Right atrium auricular region (tissue), 2 donors: ENCODE results near the gene ZWILCH. TPM values are rescaled to one million over a fixed set of nuclear protein-coding genes. Genes with fewer than 3 reads are reported as not detected.
A peak's percentile ranks its signal among the peaks of the same experiment; 100 is the strongest.

Source experiments
- DNase-seq: peaks from one replicate; pipeline ENCODE4 v3.0.0-alpha.2; 2019; ENCODE audit warnings: low spot score
- H3K27ac ChIP-seq, 2 donors: fragments of 200-600 bp; sonication (generic); 1 replicate in 1 of 2; 2 replicates in 1 of 2; pipeline ENCODE4 v1.5.1; 2016 to 2019
- H3K27me3 ChIP-seq, 2 donors: fragments of 200-600 bp; sonication (generic); one replicate each; pipeline versions ENCODE4 v1.5.1 to v1.6.0; 2017 to 2019
- H3K36me3 ChIP-seq: fragments of 200-600 bp; sonication (generic); one replicate; pipeline ENCODE4 v1.5.1; 2016
- H3K4me1 ChIP-seq, 2 donors: fragments of 200-600 bp; sonication (generic); one replicate each; pipeline versions ENCODE4 v1.5.1 to v1.6.0; 2017 to 2019
- H3K4me3 ChIP-seq, 2 donors: fragments of 200-600 bp; sonication (generic); 1 replicate in 1 of 2; 2 replicates in 1 of 2; pipeline ENCODE4 v1.5.1; 2017 to 2019; ENCODE audit warnings: mild to moderate bottlenecking in 1 of 2, moderate library complexity in 1 of 2
- H3K9me3 ChIP-seq, 2 donors: fragments of 200-600 bp; sonication (generic); one replicate each; pipeline ENCODE4 v1.5.1; 2019
- CTCF ChIP-seq, 2 donors: fragments of 200-600 bp; sonication (generic); IDR thresholded peaks; one replicate each; pipeline ENCODE4 v1.5.1; 2019; ENCODE audit warnings: antibody characterized with exemption in 2 of 2
- total RNA-seq, 2 donors: library from RNA; depleted of rRNA; stranded (reverse); fragments of >200 nt; gene quantifications; one replicate each; pipeline ENCODE4 v1.1.0, GENCODE V29; 2016

ZWILCH gene
- total RNA-seq, 2 donors from 2014 or later, result 0.89 to 0.98 TPM

GRCh38 chr15:66555685-66556084, 50.6 kb downstream of the ZWILCH start:
- Histone ChIP-seq H3K4me3 (no peak overlapping the region), H3K4me1 (no peaks in the 10 kb centered on the region), H3K27me3 (no peaks in the 10 kb centered on the region), H3K9me3 (no peaks in the 10 kb centered on the region), H3K36me3 (no peaks in the 10 kb centered on the region), H3K27ac (no peak overlapping the region)
- no peak for DNase-seq
- no peak for TF ChIP-seq CTCF (IDR thresholded peaks at IDR 0.05)

GRCh38 chr15:66558271-66558670, 53.1 kb downstream of the ZWILCH start:
- no peaks in the 10 kb centered on the region for H3K27me3 ChIP-seq
- H3K27ac ChIP-seq, result no peak overlapping the region
- TF ChIP-seq CTCF (IDR thresholded peaks at IDR 0.05), result no peak
- no peaks in the 10 kb centered on the region for H3K4me1 ChIP-seq
- H3K4me3 ChIP-seq, result no peak overlapping the region
- peak; percentile 46 for DNase-seq
- no peaks in the 10 kb centered on the region for H3K36me3 ChIP-seq
- H3K9me3 ChIP-seq, result no peaks in the 10 kb centered on the region

GRCh38 chr15:66560856-66561525, 55.9 kb downstream of the ZWILCH start:
- Histone ChIP-seq H3K27me3 (no peaks in the 10 kb centered on the region), H3K9me3 (no peaks in the 10 kb centered on the region), H3K4me1 (no peaks in the 10 kb centered on the region), H3K27ac (no peak overlapping the region), H3K4me3 (no peak overlapping the region), H3K36me3 (no peaks in the 10 kb centered on the region)
- DNase-seq, result peak; percentile 43
- no peak for TF ChIP-seq CTCF (IDR thresholded peaks at IDR 0.05)

GRCh38 chr15:66563126-66563525, 58.0 kb downstream of the ZWILCH start:
- DNase-seq, result peak; percentile 16
- TF ChIP-seq CTCF (IDR thresholded peaks at IDR 0.05), result no peak
- H3K4me3 ChIP-seq, result no peak overlapping the region
- no peak overlapping the region for H3K27ac ChIP-seq
- H3K4me1 ChIP-seq, result peaks cover 0 to 8% of the 10 kb centered on the region in 2 donors
- no peaks in the 10 kb centered on the region for H3K36me3 ChIP-seq
- no peaks in the 10 kb centered on the region for H3K9me3 ChIP-seq
- no peaks in the 10 kb centered on the region for H3K27me3 ChIP-seq

GRCh38 chr15:66563566-66564110, 58.5 kb downstream of the ZWILCH start:
- H3K27me3 ChIP-seq, result no peaks in the 10 kb centered on the region
- no peak overlapping the region for H3K4me3 ChIP-seq
- no peaks in the 10 kb centered on the region for H3K9me3 ChIP-seq
- H3K4me1 ChIP-seq, result peaks cover 0 to 8% of the 10 kb centered on the region in 2 donors
- peak; percentile 36 for DNase-seq
- TF ChIP-seq CTCF (IDR thresholded peaks at IDR 0.05), result no peak
- no peak overlapping the region for H3K27ac ChIP-seq
- H3K36me3 ChIP-seq, result no peaks in the 10 kb centered on the region
